WTC11 (cell line): Measurements from ENCODE around the gene ITPKC. TPM values are rescaled to one million over a fixed set of nuclear protein-coding genes. Genes with fewer than 3 reads are reported as not detected.

ENCODE experiments used
- ATAC-seq: fragments of 200-7000 bp; cut with Tn5 transposase; 2 replicates; pipeline ENCODE4 v1.10.0; 2021; ENCODE audit warnings: mild to moderate bottlenecking, moderate library complexity
- CTCF ChIA-PET: fragments of 300-600 bp; sonication (Branson Sonifier 250); formaldehyde crosslinking; loops from one replicate; lab custom pipeline; 2021; ENCODE audit warnings: antibody characterized with exemption; lab: Charles Lee
- POLR2A ChIA-PET: fragments of 350-600 bp; sonication (Branson Sonifier 250); formaldehyde crosslinking; loops from one replicate; lab custom pipeline; 2021; ENCODE audit warnings: antibody characterized with exemption; lab: Charles Lee
- DNase-seq: peaks from one replicate; pipeline ENCODE4 v3.0.0; 2021; ENCODE audit warnings: low spot score
- H3K27ac Mint-ChIP-seq: 2 replicates; pipeline ENCODE4 v1.8.0; 2021; ENCODE audit warnings: mixed read lengths
- H3K27me3 Mint-ChIP-seq: 2 replicates; pipeline ENCODE4 v1.8.0; 2021; ENCODE audit warnings: low read depth, mild to moderate bottlenecking, moderate library complexity, mixed read lengths
- H3K36me3 Mint-ChIP-seq: 2 replicates; pipeline ENCODE4 v1.8.0; 2021; ENCODE audit warnings: mixed read lengths
- H3K4me1 Mint-ChIP-seq: 2 replicates; pipeline ENCODE4 v1.8.0; 2022; ENCODE audit warnings: mixed read lengths
- H3K4me3 Mint-ChIP-seq: 2 replicates; pipeline ENCODE4 v1.8.0; 2021; ENCODE audit warnings: mild to moderate bottlenecking, moderate library complexity, mixed read lengths
- H3K9me3 Mint-ChIP-seq: 2 replicates; pipeline ENCODE4 v1.8.0; 2021; ENCODE audit warnings: mixed read lengths
- ATF1 ChIP-seq: sonication (generic); formaldehyde crosslinking; IDR thresholded peaks from 2 replicates; pipeline ENCODE4 v1.8.1; 2023; ENCODE audit warnings: mild to moderate bottlenecking, moderate library complexity, missing genetic modification reagents
- CDX4 ChIP-seq: fragments of 250-450 bp; sonication (Bioruptor Pico); IDR thresholded peaks from 2 replicates; pipeline ENCODE4 v1.9.0; 2021; ENCODE audit warnings: moderate library complexity, mild to moderate bottlenecking, inconsistent platforms, borderline replicate concordance
- E2F1 ChIP-seq: sonication (generic); formaldehyde crosslinking; IDR thresholded peaks from 2 replicates; pipeline ENCODE4 v1.8.0; 2022; ENCODE audit warnings: mild to moderate bottlenecking, missing genetic modification reagents
- E2F5 ChIP-seq: sonication (generic); formaldehyde crosslinking; IDR thresholded peaks from 2 replicates; pipeline ENCODE4 v1.8.1; 2022; ENCODE audit warnings: mild to moderate bottlenecking, moderate library complexity, missing genetic modification reagents
- ELF4 ChIP-seq: sonication (generic); formaldehyde crosslinking; IDR thresholded peaks from 2 replicates; pipeline ENCODE4 v1.8.1; 2022; ENCODE audit warnings: low read depth, mild to moderate bottlenecking, moderate library complexity, missing genetic modification reagents
- EMX1 ChIP-seq: fragments of 250-450 bp; sonication (Bioruptor Pico); IDR thresholded peaks from 2 replicates; pipeline ENCODE4 v1.8.0; 2021; ENCODE audit warnings: mild to moderate bottlenecking
- FOXK1 ChIP-seq: sonication (generic); formaldehyde crosslinking; IDR thresholded peaks from 2 replicates; pipeline ENCODE4 v1.8.0; 2022; ENCODE audit warnings: mild to moderate bottlenecking, moderate library complexity, missing genetic modification reagents
- FOXP1 ChIP-seq: sonication (generic); formaldehyde crosslinking; IDR thresholded peaks from 2 replicates; pipeline ENCODE4 v1.8.0; 2022; ENCODE audit warnings: missing genetic modification reagents, mild to moderate bottlenecking, moderate library complexity, borderline replicate concordance
- GRHL2 ChIP-seq: fragments of 250-450 bp; sonication (Bioruptor Pico); IDR thresholded peaks from 2 replicates; pipeline ENCODE4 v1.8.0; 2022; ENCODE audit warnings: mild to moderate bottlenecking, moderate library complexity; ENCODE audit not compliant: insufficient replicate concordance, severe bottlenecking
- HMGA2 ChIP-seq: fragments of 250-450 bp; sonication (Bioruptor Pico); IDR thresholded peaks from 2 replicates; pipeline ENCODE4 v1.4.0; 2021; ENCODE audit warnings: mild to moderate bottlenecking, moderate library complexity
- IRF1 ChIP-seq: sonication (generic); formaldehyde crosslinking; IDR thresholded peaks from 2 replicates; pipeline ENCODE4 v1.8.0; 2023; ENCODE audit warnings: missing genetic modification reagents
- JUN ChIP-seq: sonication (generic); formaldehyde crosslinking; IDR thresholded peaks from 2 replicates; pipeline ENCODE4 v1.8.0; 2023; ENCODE audit warnings: mild to moderate bottlenecking, missing genetic modification reagents
- MXD4 ChIP-seq: fragments of 250-450 bp; sonication (Bioruptor Pico); IDR thresholded peaks from 2 replicates; pipeline ENCODE4 v1.8.0; 2021; ENCODE audit warnings: mild to moderate bottlenecking, moderate library complexity, borderline replicate concordance
- NR2C2 ChIP-seq: sonication (generic); formaldehyde crosslinking; IDR thresholded peaks from 2 replicates; pipeline ENCODE4 v1.8.0; 2022; ENCODE audit warnings: mild to moderate bottlenecking, missing genetic modification reagents
- RELA ChIP-seq: sonication (generic); formaldehyde crosslinking; IDR thresholded peaks from 2 replicates; pipeline ENCODE4 v1.8.1; 2022; ENCODE audit warnings: missing genetic modification reagents, mild to moderate bottlenecking, borderline replicate concordance
- SMAD4 ChIP-seq: sonication (generic); formaldehyde crosslinking; IDR thresholded peaks from 2 replicates; pipeline ENCODE4 v1.8.0; 2022; ENCODE audit warnings: mild to moderate bottlenecking, missing genetic modification reagents
- SOX15 ChIP-seq: fragments of 250-450 bp; sonication (Bioruptor Pico); IDR thresholded peaks from 2 replicates; pipeline ENCODE4 v1.9.0; 2021; ENCODE audit warnings: mild to moderate bottlenecking
- TEAD1 ChIP-seq: sonication (generic); formaldehyde crosslinking; IDR thresholded peaks from 2 replicates; pipeline ENCODE4 v1.8.0; 2022; ENCODE audit warnings: mild to moderate bottlenecking, missing genetic modification reagents
- USF2 ChIP-seq: sonication (generic); formaldehyde crosslinking; IDR thresholded peaks from 2 replicates; pipeline ENCODE4 v1.8.1; 2023; ENCODE audit warnings: mild to moderate bottlenecking, missing genetic modification reagents, moderate library complexity
- ZBTB43 ChIP-seq: sonication (generic); formaldehyde crosslinking; IDR thresholded peaks from 2 replicates; pipeline ENCODE4 v1.8.1; 2023; ENCODE audit warnings: mild to moderate bottlenecking, missing genetic modification reagents
- ZNF121 ChIP-seq: sonication (generic); formaldehyde crosslinking; IDR thresholded peaks from 2 replicates; pipeline ENCODE4 v1.8.0; 2023; ENCODE audit warnings: missing genetic modification reagents
- ZNF263 ChIP-seq: sonication (generic); formaldehyde crosslinking; IDR thresholded peaks from 2 replicates; pipeline ENCODE4 v1.8.1; 2022; ENCODE audit warnings: low read depth, mild to moderate bottlenecking, moderate library complexity, missing genetic modification reagents
- ZNF317 ChIP-seq: sonication (generic); formaldehyde crosslinking; IDR thresholded peaks from 2 replicates; pipeline ENCODE4 v1.8.1; 2023; ENCODE audit warnings: low read depth, mild to moderate bottlenecking, moderate library complexity, missing genetic modification reagents, borderline replicate concordance
- ZNF396 ChIP-seq: fragments of 250-450 bp; sonication (Bioruptor Pico); IDR thresholded peaks from 2 replicates; pipeline ENCODE4 v1.8.0; 2021; ENCODE audit warnings: mild to moderate bottlenecking, moderate library complexity, borderline replicate concordance
- ZSCAN18 ChIP-seq: fragments of 250-450 bp; sonication (Bioruptor Pico); IDR thresholded peaks from 2 replicates; pipeline ENCODE4 v2.1.2; 2022; ENCODE audit warnings: mild to moderate bottlenecking, moderate library complexity
- total RNA-seq: library from RNA; stranded (reverse); gene quantifications from 3 replicates; pipeline ENCODE4 v1.2.3, GENCODE V29; 2021

ITPKC gene
- total RNA-seq, 1 experiment from 2014 or later: 13.8 TPM

GRCh38 chr19:40739030-40739839, 22.3 kb downstream of the ITPKC start:
- no peak for DNase-seq
- peaks cover 33% of the 10 kb centered on the region for H3K36me3 Mint-ChIP-seq
- H3K4me3 Mint-ChIP-seq: no peak overlapping the region
- H3K4me1 Mint-ChIP-seq: peaks cover 5% of the 10 kb centered on the region
- CTCF ChIA-PET: interaction anchor here (1.0 to 1.6 kb wide), 2 partner anchors 37 to 76 kb away, joined by 3 to 4 read pairs; no protein-coding TSS in a partner anchor
- TF ChIP-seq FOXK1 (CRISPR knock-in tag) (no peak), MXD4 (no peak), NR2C2 (CRISPR knock-in tag) (no peak), ATF1 (CRISPR knock-in tag) (no peak), E2F5 (CRISPR knock-in tag) (no peak), ELF4 (CRISPR knock-in tag) (no peak), TEAD1 (CRISPR knock-in tag) (no peak), ZBTB43 (CRISPR knock-in tag) (no peak), ZNF396 (no peak), JUN (CRISPR knock-in tag) (no peak), ZNF317 (no peak), ZNF263 (CRISPR knock-in tag) (no peak), IRF1 (CRISPR knock-in tag) (no peak), SMAD4 (CRISPR knock-in tag) (no peak), CDX4 (CRISPR knock-in tag) (no peak), RELA (CRISPR knock-in tag) (no peak), ZSCAN18 (CRISPR knock-in tag) (no peak), SOX15 (CRISPR knock-in tag) (no peak)
- TF ChIP-seq, all 79 proteins: peak for 0
- Mint-ChIP-seq H3K9me3 (no peaks in the 10 kb centered on the region), H3K27ac (no peak overlapping the region), H3K27me3 (no peaks in the 10 kb centered on the region)
- POLR2A ChIA-PET: interaction anchor here (0.8 kb wide), 1 partner anchor 11 kb away, joined by 3 read pairs; the partner anchor contains the start of gene ACTMAP
- ATAC-seq: no peak

- peaks cover 9% of the 10 kb centered on the region for H3K4me1 Mint-ChIP-seq
- no peak overlapping the region for H3K4me3 Mint-ChIP-seq
- H3K27ac Mint-ChIP-seq: no peak overlapping the region
- DNase-seq: no peak
- H3K36me3 Mint-ChIP-seq: peaks cover 29% of the 10 kb centered on the region
- no peaks in the 10 kb centered on the region for H3K9me3 Mint-ChIP-seq
- ATAC-seq: no peak
- H3K27me3 Mint-ChIP-seq: no peaks in the 10 kb centered on the region
- ChIA-PET CTCF (interaction anchor here (1.0 to 1.6 kb wide), 3 partner anchors 38 to 77 kb away, joined by 3 to 4 read pairs (median 3); partner anchors contain the start of gene EGLN2), POLR2A (interaction anchor here (0.5 kb wide), 1 partner anchor 16 kb away, joined by 5 read pairs; no protein-coding TSS in a partner anchor)
- TF ChIP-seq HMGA2 (CRISPR knock-in tag) (no peak), GRHL2 (CRISPR knock-in tag) (no peak), ZSCAN18 (CRISPR knock-in tag) (no peak), USF2 (CRISPR knock-in tag) (no peak), E2F1 (CRISPR knock-in tag) (no peak), FOXP1 (CRISPR knock-in tag) (no peak), ZNF121 (CRISPR knock-in tag) (no peak), EMX1 (CRISPR knock-in tag) (no peak)
These were observed 23.2 kb downstream of the ITPKC start for GRCh38 chr19:40739871-40740703.
